Ishikawa (cell line): ENCODE data around the gene FAM3D.

Experiments used
- CEBPB ChIP-seq: IDR thresholded peaks from 2 replicates; pipeline ENCODE4 v1.6.1; 2012
- CREB1 ChIP-seq: IDR thresholded peaks from 2 replicates; pipeline ENCODE4 v1.6.1; 2012; ENCODE audit warnings: low read depth
- EGR1 ChIP-seq: IDR thresholded peaks from 2 replicates; pipeline ENCODE4 v1.6.1; 2012
- EP300 ChIP-seq: IDR thresholded peaks from 2 replicates; pipeline ENCODE4 v1.6.1; 2012; ENCODE audit warnings: borderline replicate concordance
- FOXM1 ChIP-seq: IDR thresholded peaks from 2 replicates; pipeline ENCODE4 v1.6.1; 2012; ENCODE audit warnings: low read depth, borderline replicate concordance
- NFIC ChIP-seq: IDR thresholded peaks from 2 replicates; pipeline ENCODE4 v1.6.1; 2012
- RAD21 ChIP-seq: IDR thresholded peaks from 2 replicates; pipeline ENCODE4 v1.6.1; 2012; ENCODE audit warnings: low read depth
- REST ChIP-seq: IDR thresholded peaks from 2 replicates; pipeline ENCODE4 v1.6.1; 2012; ENCODE audit warnings: low read depth, mild to moderate bottlenecking
- TAF1 ChIP-seq: IDR thresholded peaks from 2 replicates; pipeline ENCODE4 v1.6.1; 2012; ENCODE audit warnings: low read depth, mild to moderate bottlenecking
- TCF12 ChIP-seq: IDR thresholded peaks from 2 replicates; pipeline ENCODE4 v1.6.1; 2012; ENCODE audit warnings: low read depth
- TEAD4 ChIP-seq: IDR thresholded peaks from 2 replicates; pipeline ENCODE4 v1.6.1; 2012
- USF1 ChIP-seq: IDR thresholded peaks from 2 replicates; pipeline ENCODE4 v1.6.1; 2012
- YY1 ChIP-seq: IDR thresholded peaks from 2 replicates; pipeline ENCODE4 v1.6.1; 2012; ENCODE audit warnings: low read depth
- ZBTB7A ChIP-seq: IDR thresholded peaks from 2 replicates; pipeline ENCODE4 v1.6.1; 2012; ENCODE audit warnings: low read depth
- TF ChIP-seq, protein P1 (sequence below): IDR thresholded peaks from 2 replicates; pipeline ENCODE4 v1.6.1; 2012

The FAM3D gene

DNA sequence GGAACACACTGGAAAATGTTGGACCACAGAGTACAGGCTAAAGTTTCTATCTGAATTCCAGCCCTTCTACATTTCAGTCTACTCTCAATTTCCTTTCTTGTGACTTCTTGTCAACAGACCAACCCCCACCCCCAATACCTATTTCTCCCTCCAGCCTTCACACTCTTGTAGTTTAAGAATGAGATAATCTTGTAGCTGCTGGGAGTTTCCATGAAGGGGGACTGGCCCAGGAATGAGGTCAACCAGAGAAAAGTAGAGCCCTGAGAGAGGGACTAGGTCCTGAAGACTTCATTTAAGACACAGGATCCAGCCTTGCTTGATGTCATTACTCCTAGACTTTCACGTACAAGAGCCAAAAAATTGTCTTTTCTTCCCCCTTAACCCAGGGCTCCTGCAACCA lies 59.9 kb downstream of the FAM3D start:
- no peak for TF ChIP-seq EP300
- no peak for TF ChIP-seq RAD21
- no peak for TF ChIP-seq ZBTB7A
- TF ChIP-seq, protein P1, sequence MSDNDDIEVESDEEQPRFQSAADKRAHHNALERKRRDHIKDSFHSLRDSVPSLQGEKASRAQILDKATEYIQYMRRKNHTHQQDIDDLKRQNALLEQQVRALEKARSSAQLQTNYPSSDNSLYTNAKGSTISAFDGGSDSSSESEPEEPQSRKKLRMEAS = no peak
- TF ChIP-seq CREB1 = no peak
- no peak for TF ChIP-seq EGR1
- TF ChIP-seq TEAD4 = no peak
- no peak for TF ChIP-seq TCF12
- no peak for TF ChIP-seq NFIC
- TF ChIP-seq REST = no peak
- no peak for TF ChIP-seq CEBPB
- no peak for TF ChIP-seq TAF1

DNA sequence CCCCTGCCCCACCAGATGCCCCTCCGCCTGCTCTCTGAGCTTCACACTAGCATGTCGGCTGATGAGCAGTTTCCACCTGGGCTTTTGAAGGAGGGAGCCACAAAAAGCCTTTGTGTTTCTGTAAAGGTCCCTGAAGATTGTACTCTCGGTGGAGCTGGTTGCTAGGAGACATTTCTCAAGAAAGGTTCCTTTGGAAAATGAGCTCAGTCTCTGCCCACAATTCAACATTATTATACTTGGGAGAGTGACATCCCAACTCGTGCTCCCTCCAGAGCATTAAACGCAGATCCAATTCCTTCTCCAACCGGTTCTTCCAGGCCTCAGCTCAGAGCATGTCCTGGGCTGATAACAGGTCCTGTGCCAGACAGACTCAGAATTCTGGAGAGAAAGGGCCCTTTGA lies 62.5 kb downstream of the FAM3D start:
- TF ChIP-seq NFIC = no peak
- TF ChIP-seq EGR1 = no peak
- TF ChIP-seq FOXM1 = no peak
- no peak for TF ChIP-seq TEAD4
- no peak for TF ChIP-seq EP300
- TF ChIP-seq, protein P1 = no peak
- TF ChIP-seq YY1 = no peak
- no peak for TF ChIP-seq TCF12
- no peak for TF ChIP-seq CREB1
- TF ChIP-seq CEBPB = no peak
- TF ChIP-seq ZBTB7A = no peak
- TF ChIP-seq USF1 = no peak
- no peak for TF ChIP-seq REST
- TF ChIP-seq TAF1 = no peak

DNA sequence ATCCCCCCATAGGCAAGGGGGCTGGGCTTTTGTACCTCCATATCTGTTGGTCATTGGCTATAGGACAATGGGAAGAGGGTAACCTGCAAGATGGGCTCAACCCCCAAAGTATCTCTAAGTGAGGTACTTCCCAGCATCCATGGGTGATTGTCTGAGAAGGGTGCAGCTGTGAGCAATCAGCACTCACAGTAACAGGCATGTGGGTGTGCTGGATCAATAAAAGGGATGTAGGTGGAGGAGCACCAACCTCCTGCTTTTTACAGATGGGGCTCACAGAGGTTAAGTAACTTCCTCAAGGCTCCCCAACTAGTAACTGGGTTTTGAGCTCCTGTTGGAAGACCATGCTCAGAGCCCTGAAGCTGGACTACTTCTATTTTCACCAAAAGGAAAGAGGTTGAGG lies 63.0 kb downstream of the FAM3D start:
- TF ChIP-seq USF1 (no peak), TEAD4 (no peak), REST (no peak), EP300 (no peak), CREB1 (no peak), EGR1 (no peak), TCF12 (no peak), FOXM1 (no peak)
- TF ChIP-seq, protein P1 = no peak

DNA sequence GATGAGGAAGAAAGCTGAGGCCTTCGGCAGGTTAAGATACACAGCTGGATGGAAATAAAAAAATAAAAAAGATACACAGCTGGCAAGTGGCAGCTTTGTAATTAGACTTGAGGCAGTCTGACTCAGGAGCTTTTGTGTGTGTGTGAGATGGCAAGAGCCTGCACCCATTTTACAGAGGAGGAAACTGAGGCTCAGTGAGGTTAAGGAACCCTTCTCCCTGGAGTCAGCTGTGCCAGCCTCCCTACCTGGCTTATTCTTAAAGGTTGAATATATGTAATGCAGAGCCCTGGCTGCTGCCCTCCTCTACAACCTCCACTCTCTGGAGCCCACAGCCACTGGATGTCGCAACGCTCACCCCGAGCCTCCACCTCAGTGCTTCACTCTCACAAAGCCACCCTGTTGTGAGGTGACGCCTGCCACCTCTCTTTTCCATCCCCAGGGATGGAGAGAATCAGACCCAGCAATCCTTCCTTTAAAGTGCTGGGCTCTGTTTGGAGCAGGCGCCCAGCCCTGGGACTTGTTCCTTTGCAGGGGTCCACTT lies 68.7 kb downstream of the FAM3D start:
- no peak for TF ChIP-seq NFIC
- TF ChIP-seq CEBPB = peak; percentile 59
- no peak for TF ChIP-seq YY1
- no peak for TF ChIP-seq CREB1
- TF ChIP-seq EGR1 = no peak
